CD4-positive, alpha-beta T cell treated with Interleukin-6 at 100 ng/mL for 8 hours (primary cell): ENCODE data around the gene MRTO4.
"Not testable (repeated sequence)": the region's sequence is repeated elsewhere in the genome, so short reads cannot be mapped to it uniquely, and the experiment has no call there.

Experiments used
- DNase-seq: peaks from one replicate; pipeline ENCODE4 v3.0.0-alpha.2; 2020; ENCODE audit warnings: mixed read lengths, low spot score

MRTO4 gene

DNA sequence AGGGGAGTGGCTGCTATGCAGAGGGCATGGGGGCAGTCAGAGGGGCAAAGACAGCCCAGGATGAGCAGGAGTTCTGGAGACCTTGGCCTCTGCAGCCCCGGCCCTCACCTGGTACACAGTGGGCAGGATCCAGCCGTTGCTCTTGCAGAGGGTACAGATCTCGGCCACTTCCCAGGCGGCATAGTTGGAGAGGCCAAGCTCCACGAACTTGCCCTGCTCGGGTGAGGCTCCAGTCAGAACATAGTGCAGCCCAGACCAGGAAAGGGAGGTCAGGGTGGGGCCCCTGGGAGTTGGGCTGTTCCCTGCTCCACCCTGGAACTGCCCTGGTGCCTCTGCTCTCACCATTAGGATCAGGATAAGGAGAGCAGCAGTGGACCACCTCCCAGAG lies 18.7 kb downstream of the MRTO4 start:
- DNase-seq = not testable (repeated sequence)

DNA sequence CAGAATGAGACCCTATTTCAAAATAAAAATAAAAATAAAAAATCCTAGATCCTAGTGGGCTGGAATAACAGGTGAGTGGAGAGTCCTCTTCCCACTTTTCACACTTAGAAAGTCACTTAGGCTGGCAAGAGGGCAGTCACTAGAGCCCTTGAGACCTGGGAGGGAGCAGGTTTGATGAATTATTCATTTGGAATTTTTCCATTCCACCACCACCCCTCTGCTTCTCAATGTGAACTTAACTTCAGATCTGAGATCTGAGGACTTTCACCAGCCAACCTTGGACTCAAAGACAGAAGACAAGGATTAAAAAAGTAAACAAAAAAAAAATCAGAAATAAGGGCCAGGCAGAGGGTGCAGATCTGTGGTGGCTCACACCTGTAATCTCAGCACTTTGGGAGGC lies 20.5 kb downstream of the MRTO4 start:
- no peak for DNase-seq

DNA sequence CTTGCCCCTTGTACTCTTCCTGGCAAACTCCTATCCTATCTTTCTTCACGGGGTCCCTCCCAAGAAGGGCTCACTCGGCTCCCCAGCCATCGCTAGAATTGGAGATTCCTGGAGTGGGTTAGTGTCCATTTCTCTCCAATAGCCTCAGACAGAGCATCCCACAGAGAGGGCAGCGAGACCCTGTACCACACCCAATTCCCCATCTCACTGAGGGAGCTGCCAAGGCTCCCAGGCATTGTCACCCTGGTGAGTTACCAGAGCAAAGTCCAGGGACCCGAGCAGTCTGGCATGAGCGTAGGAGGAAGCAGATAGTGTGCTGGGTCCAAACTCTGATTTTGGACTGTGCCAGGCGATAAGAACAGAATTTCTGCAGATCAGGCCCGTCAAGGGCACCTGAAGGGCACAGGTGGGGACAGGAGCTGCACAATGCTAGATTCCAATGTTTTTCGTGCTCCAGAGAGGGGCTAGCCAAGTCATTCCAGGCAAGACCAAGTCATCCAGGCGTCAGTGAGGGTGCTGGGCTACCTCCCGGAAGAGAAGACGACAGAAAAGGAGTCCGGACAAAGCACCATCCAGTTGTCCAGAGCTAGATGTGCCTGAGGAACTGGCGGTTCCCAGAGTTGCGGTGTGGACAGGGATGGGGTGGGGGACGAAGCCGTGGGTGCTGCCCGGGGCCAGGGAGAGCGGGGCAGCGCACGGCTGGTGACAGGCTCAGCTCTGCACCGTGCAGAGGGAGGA lies 21.7 kb downstream of the MRTO4 start:
- no peak for DNase-seq

GRCh38 chr1:19273844-19274531 lies 22.4 kb downstream of the MRTO4 start:
- not testable (repeated sequence) for DNase-seq

DNA sequence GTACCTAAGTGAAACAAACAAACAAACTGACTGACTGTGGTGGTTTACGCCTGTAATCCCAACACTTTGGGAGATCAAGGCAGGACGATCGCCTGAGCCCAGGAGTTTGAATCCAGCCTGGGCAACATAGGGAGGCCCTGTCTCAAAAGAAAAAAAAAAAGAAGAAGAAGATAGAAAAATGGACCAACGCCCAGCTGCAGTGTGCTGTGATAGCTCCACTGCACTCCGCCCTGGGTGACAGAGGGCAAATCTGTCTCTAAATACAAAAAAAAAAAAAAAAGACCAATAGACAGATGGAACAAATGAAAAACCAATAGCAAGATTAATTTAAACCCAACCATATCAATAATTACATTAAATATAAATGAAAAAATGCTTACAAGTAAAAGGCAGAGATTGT lies 23.0 kb downstream of the MRTO4 start:
- DNase-seq = no peak

- no peak for DNase-seq
These were observed 32.3 kb downstream of the MRTO4 start for GRCh38 chr1:19283891-19284290.

- DNase-seq = no peak
These were observed 33.3 kb downstream of the MRTO4 start for GRCh38 chr1:19284881-19285280.

DNA sequence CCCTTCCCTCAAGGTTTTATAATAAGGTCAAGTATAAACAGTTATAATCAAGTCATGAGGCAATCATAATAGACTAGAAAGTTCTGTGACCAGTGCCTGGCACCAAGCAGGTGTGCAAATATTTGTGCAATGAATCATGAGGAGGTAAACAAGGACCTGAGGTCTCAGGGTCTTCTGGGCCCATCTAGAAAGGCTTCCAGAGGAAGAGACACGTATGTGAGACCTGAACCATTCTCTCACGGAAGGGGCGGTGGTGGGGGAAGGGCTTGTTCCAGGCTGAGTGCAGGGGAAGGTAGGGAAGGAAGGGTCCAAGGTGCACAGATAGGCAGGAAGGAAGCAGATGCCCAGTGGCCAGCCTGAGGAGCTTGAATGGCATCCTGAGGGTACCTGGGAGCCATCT lies 33.8 kb downstream of the MRTO4 start:
- DNase-seq = not testable (repeated sequence)

- not testable (repeated sequence) for DNase-seq
These were observed 34.2 kb downstream of the MRTO4 start for GRCh38 chr1:19285807-19286206.

DNA sequence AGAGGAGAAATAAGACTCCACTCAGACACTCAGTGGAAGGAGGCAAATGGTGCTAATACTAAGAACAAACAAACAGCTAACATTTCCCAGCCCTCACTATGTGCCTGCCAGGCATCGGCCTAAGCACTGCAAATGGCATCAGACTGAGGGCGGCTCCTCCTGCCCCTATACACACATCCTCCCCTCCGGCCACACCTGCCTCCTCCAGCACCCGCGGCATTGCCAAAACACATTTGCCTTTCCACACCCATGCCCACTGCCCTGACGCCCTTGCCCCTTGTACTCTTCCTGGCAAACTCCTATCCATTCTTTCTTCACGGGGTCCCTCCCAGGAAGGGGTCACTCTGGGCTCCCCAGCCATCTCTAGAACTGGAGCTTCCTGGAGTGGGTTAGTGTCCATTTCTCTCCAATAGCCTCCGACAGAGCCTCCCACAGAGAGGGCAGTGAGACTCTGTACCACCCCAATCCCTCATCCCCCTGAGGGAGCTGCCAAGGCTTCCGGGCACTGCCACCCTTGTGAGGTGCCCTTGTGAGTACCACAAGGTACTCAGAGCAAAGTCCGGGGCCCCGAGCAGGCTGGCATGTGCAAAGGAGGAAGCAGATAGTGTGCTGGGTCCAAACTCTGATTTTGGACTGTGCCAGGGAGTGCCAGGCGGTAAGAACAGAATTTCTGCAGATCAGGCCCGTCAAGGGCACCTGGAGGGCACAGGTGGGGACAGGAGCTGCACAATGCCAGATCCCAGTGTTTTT lies 36.0 kb downstream of the MRTO4 start:
- DNase-seq = no peak

GRCh38 chr1:19288324-19289241 lies 37.0 kb downstream of the MRTO4 start, which contains the start of gene AKR7A3:
Gene AKR7A3, minus strand, starts transcription at chr1:19288770. Its CDS starts 61 bp downstream, at chr1:19288709.
- peak; percentile 48 for DNase-seq

DNA sequence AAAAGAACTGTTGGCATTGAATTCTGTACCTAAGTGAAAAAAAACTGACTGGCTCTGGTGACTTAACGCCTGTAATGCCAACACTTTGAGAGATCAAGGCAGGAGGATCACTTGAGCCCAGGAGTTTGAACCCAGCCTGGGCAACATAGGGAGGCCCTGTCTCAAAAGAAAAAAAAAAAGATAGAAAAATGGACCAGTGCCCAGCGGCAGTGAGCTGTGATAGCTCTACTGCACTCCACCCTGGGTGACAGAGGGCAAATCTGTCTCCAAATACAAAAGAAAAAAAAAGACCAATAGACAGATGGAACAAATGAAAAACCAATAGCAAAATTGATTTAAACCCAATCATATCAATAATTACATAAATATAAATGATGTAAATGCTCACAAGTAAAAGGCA lies 37.6 kb downstream of the MRTO4 start:
- DNase-seq = no peak

GRCh38 chr1:19294638-19295037 lies 43.0 kb downstream of the MRTO4 start:
- DNase-seq = no peak

- DNase-seq = no peak
These were observed 48.6 kb downstream of the MRTO4 start for GRCh38 chr1:19300211-19300610.

- DNase-seq = not testable (repeated sequence)
These were observed 52.5 kb downstream of the MRTO4 start for GRCh38 chr1:19304081-19304480.

GRCh38 chr1:19305880-19306279 lies 54.3 kb downstream of the MRTO4 start:
- no peak for DNase-seq

DNA sequence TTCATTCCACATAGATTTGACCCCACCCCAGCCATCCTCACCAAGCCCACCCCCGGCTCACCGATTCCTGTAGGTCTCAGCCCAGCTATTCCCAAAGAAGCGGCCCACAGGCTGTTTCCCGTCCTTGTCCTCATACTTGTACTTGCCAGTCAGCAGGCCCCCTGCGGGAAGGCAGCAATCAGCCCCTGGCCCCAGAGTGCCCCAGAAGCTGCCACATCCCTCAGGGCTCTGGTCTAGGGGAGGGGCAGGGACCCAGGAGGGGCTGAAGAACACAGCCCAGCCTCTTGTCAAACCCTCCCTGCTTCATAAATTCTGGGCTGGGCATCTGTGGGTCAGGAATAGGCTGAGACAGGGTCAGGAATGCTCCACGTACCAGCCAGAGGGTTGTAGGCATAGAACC lies 55.3 kb downstream of the MRTO4 start:
- no peak for DNase-seq

GRCh38 chr1:19307794-19308508 lies 56.3 kb downstream of the MRTO4 start:
- DNase-seq = no peak

- no peak for DNase-seq
These were observed 56.9 kb downstream of the MRTO4 start for GRCh38 chr1:19308509-19308907.

GRCh38 chr1:19309123-19309813 lies 57.7 kb downstream of the MRTO4 start:
- no peak for DNase-seq
